HG02884 (cell line): ENCODE results near the gene OR52E6.

Experiments used
- ATAC-seq: cut with Tn5 transposase; IDR thresholded peaks from one replicate; pipeline ENCODE4 v1.9.1; 2021; ENCODE audit warnings: mild to moderate bottlenecking, moderate library complexity; ENCODE audit not compliant: unreplicated experiment

Gene OR52E6

DNA sequence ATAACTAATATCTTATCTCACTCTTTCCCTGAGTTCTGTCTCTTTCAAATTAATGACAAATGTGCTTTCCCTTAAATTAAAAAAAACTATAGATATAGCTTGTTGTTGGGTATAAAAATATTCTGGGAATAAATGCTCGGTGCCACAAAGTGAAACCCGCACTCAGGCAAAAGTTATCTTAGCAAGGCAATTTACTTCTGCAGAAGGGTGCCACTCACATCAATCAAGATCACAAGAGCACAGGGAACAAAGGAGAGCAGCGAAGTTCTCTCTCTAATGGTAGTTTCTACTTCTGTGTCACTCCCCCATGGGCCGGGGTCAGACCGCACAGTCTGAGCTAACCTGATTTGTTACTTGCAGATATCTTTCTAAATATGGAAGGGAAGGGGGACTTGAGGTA lies 37.7 kb downstream of the OR52E6 start:
- no peak for ATAC-seq

DNA sequence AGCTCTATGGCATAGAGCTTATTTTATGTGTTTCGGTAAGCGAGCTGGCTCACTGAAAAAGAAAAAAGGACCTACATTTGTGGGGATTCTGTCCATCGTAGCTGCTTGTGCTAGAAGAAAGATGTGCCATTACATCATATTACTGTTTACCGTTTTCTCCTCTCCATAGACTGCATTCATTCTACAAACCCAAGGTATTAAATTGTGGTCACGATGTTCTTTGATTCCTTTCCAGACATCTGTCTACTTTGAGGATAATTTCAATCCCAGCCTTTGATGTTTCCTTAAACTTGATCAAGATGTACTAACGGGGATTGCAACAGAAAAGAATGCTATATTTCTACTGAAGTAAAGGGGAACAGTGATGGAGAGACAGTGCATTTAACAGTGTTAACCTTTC lies 45.2 kb downstream of the OR52E6 start:
- ATAC-seq: no peak

DNA sequence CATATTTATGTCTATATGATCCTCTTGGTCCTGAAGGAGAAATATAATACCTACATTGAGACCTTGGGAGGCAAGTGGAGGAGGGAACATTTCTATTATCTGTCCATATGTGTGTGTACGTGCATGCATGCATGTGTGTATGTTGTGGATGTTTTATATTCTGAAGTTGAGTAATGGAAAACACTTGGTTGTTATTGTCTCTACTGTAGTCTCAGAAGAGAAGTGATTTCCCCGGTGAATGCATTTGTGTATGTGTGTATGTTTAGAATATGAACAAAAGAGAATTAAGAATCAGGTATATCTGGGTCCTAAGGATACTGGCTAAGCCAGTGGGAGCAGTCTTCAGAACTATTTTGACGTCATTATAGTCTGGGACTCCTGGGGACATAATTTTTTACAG lies 50.5 kb downstream of the OR52E6 start, which contains the start of gene OR52N1:
OR52N1 (minus strand) TSS at position 101 of the 400 bp plus-strand sequence. CDS start 2,449 bp downstream, outside the sequence.
- no peak for ATAC-seq
